Measurements from ENCODE around the gene PXN. TPM values are rescaled to one million over a fixed set of nuclear protein-coding genes. Genes with fewer than 3 reads are reported as not detected.

The PXN gene
- total RNA-seq, 1 donor, result 41.6 TPM

GRCh38 chr12:120225852-120226640 is 39.5 kb downstream of the PXN start:
- no peak overlapping the region for H3K4me3 ChIP-seq (ENCODE audit: insufficient read depth, low read length)
- H2AFZ ChIP-seq (ENCODE audit: low read length), result no peak overlapping the region
- peak; percentile 73 for DNase-seq (ENCODE audit: insufficient read length, low spot score, missing footprints)
- no peaks in the 10 kb centered on the region for H3K27me3 ChIP-seq (ENCODE audit: insufficient read depth, low read length)
- peaks cover 92% of the 10 kb centered on the region for H3K79me2 ChIP-seq (ENCODE audit: insufficient read depth, low read length)
- peaks cover 45% of the 10 kb centered on the region for H3K36me3 ChIP-seq (ENCODE audit: insufficient read depth, low read length)
- no peak for TF ChIP-seq CTCF (IDR thresholded peaks at IDR 0.05; ENCODE audit: extremely low read depth, low read depth, low read length)
- no peak overlapping the region for H3K4me2 ChIP-seq (ENCODE audit: insufficient read depth, low read length)
- H3K9me3 ChIP-seq (ENCODE audit: low read depth, low read length), result no peaks in the 10 kb centered on the region
- peaks cover 41% of the 10 kb centered on the region for H4K20me1 ChIP-seq (ENCODE audit: insufficient read depth, low read length)
- peak overlapping the region; percentile 7 for H3K27ac ChIP-seq (ENCODE audit: low read depth, low read length)
- peaks cover 53% of the 10 kb centered on the region for H3K4me1 ChIP-seq (ENCODE audit: insufficient read depth, low read length)

GRCh38 chr12:120225200-120225558 is 40.4 kb downstream of the PXN start:
- H3K4me3 ChIP-seq (ENCODE audit: insufficient read depth, low read length), result no peak overlapping the region
- no peak overlapping the region for H3K4me2 ChIP-seq (ENCODE audit: insufficient read depth, low read length)
- DNase-seq (ENCODE audit: insufficient read length, low spot score, missing footprints), result peak; percentile 82
- no peak overlapping the region for H2AFZ ChIP-seq (ENCODE audit: low read length)
- no peak for TF ChIP-seq CTCF (IDR thresholded peaks at IDR 0.05; ENCODE audit: extremely low read depth, low read depth, low read length)
- peaks cover 98% of the 10 kb centered on the region for H3K79me2 ChIP-seq (ENCODE audit: insufficient read depth, low read length)
- H3K27me3 ChIP-seq (ENCODE audit: insufficient read depth, low read length), result no peaks in the 10 kb centered on the region
- peaks cover 46% of the 10 kb centered on the region for H4K20me1 ChIP-seq (ENCODE audit: insufficient read depth, low read length)
- H3K27ac ChIP-seq (ENCODE audit: low read depth, low read length), result peak overlapping the region; percentile 7
- H3K4me1 ChIP-seq (ENCODE audit: insufficient read depth, low read length), result peaks cover 44% of the 10 kb centered on the region
- no peaks in the 10 kb centered on the region for H3K9me3 ChIP-seq (ENCODE audit: low read depth, low read length)
- peaks cover 49% of the 10 kb centered on the region for H3K36me3 ChIP-seq (ENCODE audit: insufficient read depth, low read length)

GRCh38 chr12:120224304-120225199 is 41.0 kb downstream of the PXN start:
- Histone ChIP-seq H3K9me3 (ENCODE audit: low read depth, low read length) (no peaks in the 10 kb centered on the region), H3K27ac (ENCODE audit: low read depth, low read length) (peak overlapping the region; percentile 41), H3K36me3 (ENCODE audit: insufficient read depth, low read length) (peaks cover 55% of the 10 kb centered on the region), H4K20me1 (ENCODE audit: insufficient read depth, low read length) (peaks cover 46% of the 10 kb centered on the region), H2AFZ (ENCODE audit: low read length) (no peak overlapping the region), H3K79me2 (ENCODE audit: insufficient read depth, low read length) (peaks cover 97% of the 10 kb centered on the region), H3K27me3 (ENCODE audit: insufficient read depth, low read length) (no peaks in the 10 kb centered on the region), H3K4me2 (ENCODE audit: insufficient read depth, low read length) (no peak overlapping the region), H3K4me1 (ENCODE audit: insufficient read depth, low read length) (peaks cover 38% of the 10 kb centered on the region), H3K4me3 (ENCODE audit: insufficient read depth, low read length) (no peak overlapping the region)
- peak; percentile 87 for DNase-seq (ENCODE audit: insufficient read length, low spot score, missing footprints)
- no peak for TF ChIP-seq CTCF (IDR thresholded peaks at IDR 0.05; ENCODE audit: extremely low read depth, low read depth, low read length)

Data from osteoblast (primary cell).